ENCODE data around the gene SLC44A1. TPM values are rescaled to one million over a fixed set of nuclear protein-coding genes. Genes with fewer than 3 reads are reported as not detected.
A peak's percentile ranks its signal among the peaks of the same experiment; 100 is the strongest.
"Not testable (repeated sequence)": the region's sequence is repeated elsewhere in the genome, so short reads cannot be mapped to it uniquely, and the experiment has no call there.

The SLC44A1 gene
- total RNA-seq, 8 experiments from 2014 or later = 7.3 to 166 (median 24.9) TPM

- H3K4me3 ChIP-seq = no peak overlapping the region
- in situ Hi-C loops (cut with MboI; ENCODE audit: low pct_unique_long_range_greater_than_20kb in 2 of 9, low sequenced_read_pairs in 9 of 9, unreplicated experiment in 9 of 9) = no loop called here
- 39 to 100% (median 82%) methylated on average over 1 to 2 of the region's 2 CpGs for WGBS, 10 experiments
- peak in 1 of 8 experiments; percentile 17 for ATAC-seq (replicated peaks in 6 of 8)
- H3K27ac ChIP-seq = no peak overlapping the region
- peaks cover 0 to 7% of the 10 kb centered on the region in 2 donors for H3K4me1 ChIP-seq (replicated peaks in 1 of 2)
These were observed 14.8 kb downstream of the SLC44A1 start for GRCh38 chr9:105259274-105259673.

- Histone ChIP-seq H3K4me1 (replicated peaks in 1 of 2) (peaks cover 0 to 7% of the 10 kb centered on the region in 2 donors), H3K4me3 (no peak overlapping the region), H3K27ac (no peak overlapping the region)
- ATAC-seq (replicated peaks in 6 of 8) = peak in 2 of 8 experiments; percentile 26 to 28
- in situ Hi-C loops (cut with MboI; ENCODE audit: low pct_unique_long_range_greater_than_20kb in 2 of 9, low sequenced_read_pairs in 9 of 9, unreplicated experiment in 9 of 9) = no loop called here
These were observed 15.5 kb downstream of the SLC44A1 start for GRCh38 chr9:105259731-105260612.

GRCh38 chr9:105262497-105262896, 18.0 kb downstream of the SLC44A1 start:
- no peak for ATAC-seq (replicated peaks in 6 of 8)
- no peak overlapping the region for H3K27ac ChIP-seq
- peaks cover 0 to 5% of the 10 kb centered on the region in 2 donors for H3K4me1 ChIP-seq (replicated peaks in 1 of 2)
- H3K4me3 ChIP-seq = no peak overlapping the region
- 83 to 100% (median 94%) methylated on average over 1 to 2 of the region's 2 CpGs; no CpG with 5 or more reads in 1 of the 10 experiments for WGBS, 10 experiments
- in situ Hi-C loops (cut with MboI; ENCODE audit: low pct_unique_long_range_greater_than_20kb in 2 of 9, low sequenced_read_pairs in 9 of 9, unreplicated experiment in 9 of 9) = no loop called here

GRCh38 chr9:105264380-105264779, 19.9 kb downstream of the SLC44A1 start:
- no peak for ATAC-seq (replicated peaks in 6 of 8)
- in situ Hi-C loops (cut with MboI; ENCODE audit: low pct_unique_long_range_greater_than_20kb in 2 of 9, low sequenced_read_pairs in 9 of 9, unreplicated experiment in 9 of 9) = no loop called here
- 0 to 95% (median 88%) methylated on average over 1 to 4 of the region's 4 CpGs for WGBS, 10 experiments
- no peak overlapping the region for H3K27ac ChIP-seq
- H3K4me3 ChIP-seq = no peak overlapping the region
- H3K4me1 ChIP-seq (replicated peaks in 1 of 2) = peaks cover 0 to 3% of the 10 kb centered on the region in 2 donors

GRCh38 chr9:105268254-105268653, 23.8 kb downstream of the SLC44A1 start:
- WGBS, 10 experiments = 80 to 100% (median 94%) methylated on average over 2 to 6 of the region's 10 CpGs; no CpG with 5 or more reads in 1 of the 10 experiments
- H3K27ac ChIP-seq; H3K4me1 ChIP-seq (replicated peaks in 1 of 2); H3K4me3 ChIP-seq; in situ Hi-C loops (cut with MboI; ENCODE audit: low pct_unique_long_range_greater_than_20kb in 2 of 9, low sequenced_read_pairs in 9 of 9, unreplicated experiment in 9 of 9); ATAC-seq (replicated peaks in 6 of 8): not testable (repeated sequence)

GRCh38 chr9:105269593-105269992, 25.1 kb downstream of the SLC44A1 start:
- Histone ChIP-seq H3K27ac (no peak overlapping the region), H3K4me1 (replicated peaks in 1 of 2) (no peaks in the 10 kb centered on the region), H3K4me3 (no peak overlapping the region)
- 80 to 100% (median 96%) methylated on average over 1 to 2 of the region's 2 CpGs; no CpG with 5 or more reads in 4 of the 10 experiments for WGBS, 10 experiments
- in situ Hi-C loops (cut with MboI; ENCODE audit: low pct_unique_long_range_greater_than_20kb in 2 of 9, low sequenced_read_pairs in 9 of 9, unreplicated experiment in 9 of 9) = no loop called here
- no peak for ATAC-seq (replicated peaks in 6 of 8)

GRCh38 chr9:105270711-105271110, 26.3 kb downstream of the SLC44A1 start:
- Histone ChIP-seq H3K4me3 (no peak overlapping the region), H3K4me1 (replicated peaks in 1 of 2) (no peaks in the 10 kb centered on the region), H3K27ac (no peak overlapping the region)
- in situ Hi-C loops (cut with MboI; ENCODE audit: low pct_unique_long_range_greater_than_20kb in 2 of 9, low sequenced_read_pairs in 9 of 9, unreplicated experiment in 9 of 9) = no loop called here
- no peak for ATAC-seq (replicated peaks in 6 of 8)
- WGBS, 10 experiments = 69 to 87% (median 79%) methylated on average over 3 to 4 of the region's 4 CpGs

GRCh38 chr9:105273731-105274130, 29.3 kb downstream of the SLC44A1 start:
- Histone ChIP-seq H3K4me1 (replicated peaks in 1 of 2) (no peaks in the 10 kb centered on the region), H3K4me3 (no peak overlapping the region), H3K27ac (no peak overlapping the region)
- ATAC-seq (replicated peaks in 6 of 8) = peak in 2 of 8 experiments; percentile 36 to 37
- in situ Hi-C loops (cut with MboI; ENCODE audit: low pct_unique_long_range_greater_than_20kb in 2 of 9, low sequenced_read_pairs in 9 of 9, unreplicated experiment in 9 of 9) = no loop called here
- WGBS, 10 experiments = 80 to 100% (median 91%) methylated on average over 1 of the region's 1 CpG; no CpG with 5 or more reads in 2 of the 10 experiments

GRCh38 chr9:105275111-105275510, 30.7 kb downstream of the SLC44A1 start:
- H3K27ac ChIP-seq = no peak overlapping the region
- in situ Hi-C loops (cut with MboI; ENCODE audit: low pct_unique_long_range_greater_than_20kb in 2 of 9, low sequenced_read_pairs in 9 of 9, unreplicated experiment in 9 of 9) = no loop called here
- WGBS, 10 experiments = 0 to 100% (median 80%) methylated on average over 1 of the region's 1 CpG; no CpG with 5 or more reads in 1 of the 10 experiments

GRCh38 chr9:105275938-105276337, 31.5 kb downstream of the SLC44A1 start:
- in situ Hi-C loops (cut with MboI; ENCODE audit: low pct_unique_long_range_greater_than_20kb in 2 of 9, low sequenced_read_pairs in 9 of 9, unreplicated experiment in 9 of 9) = no loop called here
- Histone ChIP-seq H3K4me1 (replicated peaks in 1 of 2) (no peaks in the 10 kb centered on the region), H3K4me3 (no peak overlapping the region), H3K27ac (no peak overlapping the region)
- no peak for ATAC-seq (replicated peaks in 6 of 8)
- 80 to 100% (median 93%) methylated on average over 1 to 3 of the region's 6 CpGs; no CpG with 5 or more reads in 3 of the 10 experiments for WGBS, 10 experiments

More at GRCh38 chr9:105275111-105275510, 30.7 kb downstream of the SLC44A1 start:
- no peaks in the 10 kb centered on the region for H3K4me1 ChIP-seq (replicated peaks in 1 of 2)
- ATAC-seq (replicated peaks in 6 of 8) = peak in 3 of 8 experiments; percentile 23 to 33 (median 33)
- H3K4me3 ChIP-seq = no peak overlapping the region

- in situ Hi-C loops (cut with MboI; ENCODE audit: low pct_unique_long_range_greater_than_20kb in 2 of 9, low sequenced_read_pairs in 9 of 9, unreplicated experiment in 9 of 9) = no loop called here
These were observed 34.3 kb downstream of the SLC44A1 start for GRCh38 chr9:105278751-105279150.

GRCh38 chr9:105280691-105281090, 36.2 kb downstream of the SLC44A1 start:
- Histone ChIP-seq H3K4me1 (replicated peaks in 1 of 2) (no peaks in the 10 kb centered on the region), H3K4me3 (no peak overlapping the region), H3K27ac (no peak overlapping the region)
- in situ Hi-C loops (cut with MboI; ENCODE audit: low pct_unique_long_range_greater_than_20kb in 2 of 9, low sequenced_read_pairs in 9 of 9, unreplicated experiment in 9 of 9) = no loop called here
- WGBS, 10 experiments = 6 to 100% (median 87%) methylated on average over 1 to 2 of the region's 2 CpGs; no CpG with 5 or more reads in 3 of the 10 experiments
- peak in 2 of 8 experiments; percentile 12 to 27 for ATAC-seq (replicated peaks in 6 of 8)

More at GRCh38 chr9:105278751-105279150, 34.3 kb downstream of the SLC44A1 start:
- Histone ChIP-seq H3K4me1 (replicated peaks in 1 of 2) (no peaks in the 10 kb centered on the region), H3K27ac (no peak overlapping the region), H3K4me3 (no peak overlapping the region)
- 50 to 100% (median 92%) methylated on average over 2 to 4 of the region's 4 CpGs for WGBS, 10 experiments
- ATAC-seq (replicated peaks in 6 of 8) = peak in 1 of 8 experiments; percentile 29

- 72 to 100% (median 90%) methylated on average over 1 to 4 of the region's 4 CpGs; no CpG with 5 or more reads in 3 of the 10 experiments for WGBS, 10 experiments
- Histone ChIP-seq H3K4me3 (no peak overlapping the region), H3K27ac (no peak overlapping the region), H3K4me1 (replicated peaks in 1 of 2) (no peaks in the 10 kb centered on the region)
- in situ Hi-C loops (cut with MboI; ENCODE audit: low pct_unique_long_range_greater_than_20kb in 2 of 9, low sequenced_read_pairs in 9 of 9, unreplicated experiment in 9 of 9) = no loop called here
- ATAC-seq (replicated peaks in 6 of 8) = no peak
These were observed 36.8 kb downstream of the SLC44A1 start for GRCh38 chr9:105281272-105281671.

All from motor neuron (in vitro differentiated cells).